Gastrocnemius medialis (tissue), 4 donors: Measurements from ENCODE around the gene FIG4.

Experiments used
- CTCF ChIP-seq, 5 experiments: fragments of 450-650 bp in 3 of 5; fragments of 200-600 bp in 2 of 5; sonication (generic) in 2 of 5; IDR thresholded peaks in 4 of 5; conservative IDR thresholded peaks in 1 of 5; 1 replicate in 4 of 5; 2 replicates in 1 of 5; pipeline ENCODE4 v1.5.1; 2016 to 2019; ENCODE audit warnings: antibody characterized with exemption in 5 of 5, mild to moderate bottlenecking in 3 of 5, moderate library complexity in 3 of 5
- POLR2A ChIP-seq, 2 donors: fragments of 450-650 bp; IDR thresholded peaks; one replicate each; pipeline ENCODE4 v1.6.1; 2017; ENCODE audit warnings: antibody characterized with exemption in 2 of 2, mild to moderate bottlenecking in 2 of 2, moderate library complexity in 2 of 2

DNA sequence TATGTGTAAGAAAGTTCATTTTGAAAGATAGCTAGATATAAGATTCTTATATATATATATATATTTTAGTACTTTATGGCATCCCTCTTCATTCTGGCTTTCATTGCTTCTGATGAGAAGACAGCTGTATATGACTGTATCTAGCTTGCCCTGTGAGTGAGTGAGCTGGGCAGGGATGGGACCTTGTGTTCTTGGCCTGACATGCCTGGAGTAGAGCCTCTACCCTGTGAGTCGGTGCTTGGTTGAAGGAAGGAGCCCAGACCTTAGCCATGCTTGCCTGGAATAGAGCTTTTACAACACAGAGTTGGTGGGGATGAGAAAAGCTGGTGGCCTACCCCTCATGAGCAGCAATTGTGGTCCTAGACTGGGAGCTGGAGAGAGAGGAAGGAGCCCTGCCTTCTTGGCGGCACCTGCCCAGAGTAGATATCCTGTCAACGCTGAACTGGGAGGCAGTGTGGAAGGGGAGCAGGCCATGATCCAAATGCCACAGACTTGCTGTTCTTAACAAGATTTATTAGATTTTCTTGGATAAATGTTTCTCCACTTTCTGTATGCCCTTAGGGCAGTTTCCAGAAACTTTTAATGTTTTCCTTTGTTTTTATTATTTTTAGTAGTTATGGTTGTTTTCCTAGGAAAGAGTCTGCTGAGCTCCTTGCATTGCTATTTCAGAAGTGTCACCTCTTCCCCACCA is 31.6 kb downstream of the FIG4 start:
- TF ChIP-seq CTCF (IDR thresholded peaks at IDR 0.05 in 4 of 5, conservative IDR thresholded peaks at IDR 0.05 in 1 of 5) (no peak), POLR2A (IDR thresholded peaks at IDR 0.05) (no peak)
